Mesendoderm (in vitro differentiated cells): Measurements from ENCODE around the gene TFAP2C.
"Not testable (repeated sequence)": the region's sequence is repeated elsewhere in the genome, so short reads cannot be mapped to it uniquely, and the experiment has no call there.

ENCODE experiments used
- DNase-seq: peaks from one replicate; pipeline ENCODE4 v3.0.0; 2013
- H2AK5ac ChIP-seq: 2 replicates; pipeline ENCODE4 v1.6.1; 2013; ENCODE audit warnings: low read length, inconsistent platforms
- H2BK120ac ChIP-seq: 2 replicates; pipeline ENCODE4 v1.6.1; 2013; ENCODE audit warnings: low read depth, mild to moderate bottlenecking, low read length, moderate library complexity, mixed read lengths
- H2BK15ac ChIP-seq: replicated peaks from 2 replicates; pipeline ENCODE4 v1.6.1; 2013; ENCODE audit warnings: low read depth, mild to moderate bottlenecking, moderate library complexity
- H2BK5ac ChIP-seq: 2 replicates; pipeline ENCODE4 v1.6.1; 2013; ENCODE audit warnings: low read length, inconsistent platforms
- H3K18ac ChIP-seq: 2 replicates; pipeline ENCODE4 v1.6.1; 2013; ENCODE audit warnings: mild to moderate bottlenecking, low read length, mixed read lengths
- H3K23ac ChIP-seq: one replicate; pipeline ENCODE4 v1.6.1; 2013; ENCODE audit warnings: low read length
- H3K27ac ChIP-seq: 2 replicates; pipeline ENCODE4 v1.5.1; 2013; ENCODE audit warnings: low read depth, mild to moderate bottlenecking, inconsistent platforms, low read length, moderate library complexity
- H3K27me3 ChIP-seq: 2 replicates; pipeline ENCODE4 v1.6.1; 2013; ENCODE audit warnings: low read length, control low read depth, mild to moderate bottlenecking, inconsistent platforms; ENCODE audit not compliant: insufficient read depth, poor library complexity
- H3K36me3 ChIP-seq: 2 replicates; pipeline ENCODE4 v1.6.1; 2013; ENCODE audit warnings: low read length, inconsistent platforms; ENCODE audit not compliant: control insufficient read depth, insufficient read depth
- H3K4ac ChIP-seq: one replicate; pipeline ENCODE4 v1.6.1; 2013; ENCODE audit warnings: low read depth, mild to moderate bottlenecking, low read length, moderate library complexity
- H3K4me1 ChIP-seq: 2 replicates; pipeline ENCODE4 v1.6.1; 2013; ENCODE audit warnings: low read depth, low read length, inconsistent platforms; ENCODE audit not compliant: control insufficient read depth
- H3K4me2 ChIP-seq: 2 replicates; pipeline ENCODE4 v1.6.1; 2013; ENCODE audit warnings: low read length
- H3K4me3 ChIP-seq: 2 replicates; pipeline ENCODE4 v1.5.1; 2013; ENCODE audit warnings: mild to moderate bottlenecking, low read length
- H3K56ac ChIP-seq: one replicate; pipeline ENCODE4 v1.6.1; 2013; ENCODE audit warnings: low read length
- H3K79me1 ChIP-seq: 2 replicates; pipeline ENCODE4 v1.6.1; 2013; ENCODE audit warnings: low read length, inconsistent platforms
- H3K79me2 ChIP-seq: 2 replicates; pipeline ENCODE4 v1.6.1; 2013; ENCODE audit warnings: mild to moderate bottlenecking, low read length; ENCODE audit not compliant: control insufficient read depth, insufficient read depth
- H3K9ac ChIP-seq: 2 replicates; pipeline ENCODE4 v1.6.1; 2013; ENCODE audit warnings: low read length, inconsistent platforms
- H4K5ac ChIP-seq: one replicate; pipeline ENCODE4 v1.6.1; 2013; ENCODE audit warnings: low read length
- H4K8ac ChIP-seq: one replicate; pipeline ENCODE4 v1.6.1; 2013; ENCODE audit warnings: low read depth, mild to moderate bottlenecking, control low read depth, low read length, moderate library complexity
- WGBS: extraction: QIAGEN DNeasy Blood & Tissue Kit; methylation state at CpG from one replicate; pipeline ENCODE4 v1.1.7; 2013; ENCODE audit warnings: low lambda C conversion rate, missing lambda C conversion rate; ENCODE audit not compliant: insufficient coverage; ENCODE audit errors: extremely low coverage; 5-methylcytosine and 5-hydroxymethylcytosine counted together

The TFAP2C gene

GRCh38 chr20:56658341-56658947 lies 29.3 kb downstream of the TFAP2C start:
- H2BK5ac ChIP-seq, H3K79me1 ChIP-seq, H3K23ac ChIP-seq, H3K4me1 ChIP-seq, DNase-seq, H2BK15ac ChIP-seq, H2BK120ac ChIP-seq, H4K5ac ChIP-seq, H3K56ac ChIP-seq, H3K18ac ChIP-seq, H3K36me3 ChIP-seq, H3K9ac ChIP-seq, H4K8ac ChIP-seq, H2AK5ac ChIP-seq, H3K4ac ChIP-seq, H3K4me2 ChIP-seq, H3K27me3 ChIP-seq, H3K79me2 ChIP-seq, H3K27ac ChIP-seq, H3K4me3 ChIP-seq: not testable (repeated sequence)
- WGBS = no CpG with 5 or more reads among the region's 8 CpGs

GRCh38 chr20:56663660-56664059 lies 34.6 kb downstream of the TFAP2C start:
- no peak overlapping the region for H3K4me3 ChIP-seq
- no peak overlapping the region for H2BK120ac ChIP-seq
- no peaks in the 10 kb centered on the region for H3K79me1 ChIP-seq
- no peak overlapping the region for H3K27ac ChIP-seq
- no peak overlapping the region for H3K56ac ChIP-seq
- no peak overlapping the region for H3K18ac ChIP-seq
- H3K79me2 ChIP-seq = no peaks in the 10 kb centered on the region
- no peaks in the 10 kb centered on the region for H3K4me1 ChIP-seq
- no peak overlapping the region for H2BK5ac ChIP-seq
- H2BK15ac ChIP-seq = no peak overlapping the region
- no peaks in the 10 kb centered on the region for H3K27me3 ChIP-seq
- H3K23ac ChIP-seq = no peak overlapping the region
- H4K5ac ChIP-seq = no peak overlapping the region
- DNase-seq = no peak
- no peak overlapping the region for H3K9ac ChIP-seq
- no peak overlapping the region for H3K4me2 ChIP-seq
- H2AK5ac ChIP-seq = no peak overlapping the region
- no peak overlapping the region for H4K8ac ChIP-seq
- H3K4ac ChIP-seq = no peak overlapping the region
- WGBS = no CpG with 5 or more reads among the region's 9 CpGs
- no peaks in the 10 kb centered on the region for H3K36me3 ChIP-seq

- H3K79me1 ChIP-seq = no peaks in the 10 kb centered on the region
- no peak overlapping the region for H3K4me2 ChIP-seq
- DNase-seq = no peak
- no peak overlapping the region for H3K27ac ChIP-seq
- no peak overlapping the region for H4K8ac ChIP-seq
- no peaks in the 10 kb centered on the region for H3K4me1 ChIP-seq
- no peak overlapping the region for H3K23ac ChIP-seq
- H3K36me3 ChIP-seq = no peaks in the 10 kb centered on the region
- no peaks in the 10 kb centered on the region for H3K27me3 ChIP-seq
- no peak overlapping the region for H2BK15ac ChIP-seq
- H3K9ac ChIP-seq = no peak overlapping the region
- H2BK5ac ChIP-seq = no peak overlapping the region
- no peak overlapping the region for H3K56ac ChIP-seq
- H3K4me3 ChIP-seq = no peak overlapping the region
- no peak overlapping the region for H3K4ac ChIP-seq
- H4K5ac ChIP-seq = no peak overlapping the region
- no peak overlapping the region for H3K18ac ChIP-seq
- no CpG with 5 or more reads among the region's 1 CpG for WGBS
- H3K79me2 ChIP-seq = no peaks in the 10 kb centered on the region
- H2AK5ac ChIP-seq = no peak overlapping the region
- H2BK120ac ChIP-seq = no peak overlapping the region
These were observed 35.7 kb downstream of the TFAP2C start for GRCh38 chr20:56664796-56665195.

GRCh38 chr20:56665806-56666205 lies 36.7 kb downstream of the TFAP2C start:
- no peak overlapping the region for H3K4me2 ChIP-seq
- H3K27me3 ChIP-seq = no peaks in the 10 kb centered on the region
- H3K79me1 ChIP-seq = no peaks in the 10 kb centered on the region
- H2BK5ac ChIP-seq = no peak overlapping the region
- no peak for DNase-seq
- no peak overlapping the region for H3K23ac ChIP-seq
- no peak overlapping the region for H3K27ac ChIP-seq
- no peak overlapping the region for H4K8ac ChIP-seq
- no peaks in the 10 kb centered on the region for H3K36me3 ChIP-seq
- WGBS = no CpG with 5 or more reads among the region's 12 CpGs
- H3K56ac ChIP-seq = no peak overlapping the region
- no peaks in the 10 kb centered on the region for H3K4me1 ChIP-seq
- H3K9ac ChIP-seq = no peak overlapping the region
- no peak overlapping the region for H3K4ac ChIP-seq
- H4K5ac ChIP-seq = no peak overlapping the region
- H3K4me3 ChIP-seq = no peak overlapping the region
- H2BK15ac ChIP-seq = no peak overlapping the region
- no peak overlapping the region for H3K18ac ChIP-seq
- H2BK120ac ChIP-seq = no peak overlapping the region
- no peaks in the 10 kb centered on the region for H3K79me2 ChIP-seq
- no peak overlapping the region for H2AK5ac ChIP-seq

- H3K27ac ChIP-seq = no peak overlapping the region
- no peak overlapping the region for H3K4ac ChIP-seq
- no peak overlapping the region for H4K8ac ChIP-seq
- H3K79me2 ChIP-seq = no peaks in the 10 kb centered on the region
- no peaks in the 10 kb centered on the region for H3K36me3 ChIP-seq
- no CpG with 5 or more reads among the region's 5 CpGs for WGBS
- no peak overlapping the region for H2BK15ac ChIP-seq
- H3K23ac ChIP-seq = no peak overlapping the region
- H3K18ac ChIP-seq = no peak overlapping the region
- H3K27me3 ChIP-seq = no peaks in the 10 kb centered on the region
- H3K4me3 ChIP-seq = no peak overlapping the region
- no peak overlapping the region for H2BK120ac ChIP-seq
- no peak overlapping the region for H3K9ac ChIP-seq
- H3K79me1 ChIP-seq = no peaks in the 10 kb centered on the region
- no peak for DNase-seq
- no peak overlapping the region for H4K5ac ChIP-seq
- H2BK5ac ChIP-seq = no peak overlapping the region
- no peak overlapping the region for H3K4me2 ChIP-seq
- no peak overlapping the region for H2AK5ac ChIP-seq
- H3K56ac ChIP-seq = no peak overlapping the region
- H3K4me1 ChIP-seq = no peaks in the 10 kb centered on the region
These were observed 44.3 kb downstream of the TFAP2C start for GRCh38 chr20:56673450-56673849.

GRCh38 chr20:56676001-56676400 lies 46.9 kb downstream of the TFAP2C start:
- Histone ChIP-seq H3K27me3 (no peaks in the 10 kb centered on the region), H3K4me3 (no peak overlapping the region), H2BK5ac (no peak overlapping the region), H3K9ac (no peak overlapping the region), H3K36me3 (no peaks in the 10 kb centered on the region), H2AK5ac (no peak overlapping the region), H3K4ac (no peak overlapping the region), H4K8ac (no peak overlapping the region), H2BK15ac (no peak overlapping the region), H3K79me1 (no peaks in the 10 kb centered on the region), H4K5ac (no peak overlapping the region), H3K18ac (no peak overlapping the region), H2BK120ac (no peak overlapping the region), H3K79me2 (no peaks in the 10 kb centered on the region), H3K27ac (no peak overlapping the region), H3K56ac (no peak overlapping the region), H3K4me2 (no peak overlapping the region), H3K4me1 (no peaks in the 10 kb centered on the region), H3K23ac (no peak overlapping the region)
- WGBS = no CpG with 5 or more reads among the region's 12 CpGs
- no peak for DNase-seq
